Hepatocyte (in vitro differentiated cells): ENCODE measurements around the gene RDH16. TPM values are rescaled to one million over a fixed set of nuclear protein-coding genes. Genes with fewer than 3 reads are reported as not detected.
"Not testable (repeated sequence)": the region's sequence is repeated elsewhere in the genome, so short reads cannot be mapped to it uniquely, and the experiment has no call there.

ENCODE experiments used
- DNase-seq: peaks from one replicate; pipeline ENCODE4 v3.0.0-alpha.2; 2016; ENCODE audit warnings: low spot score
- H2AFZ ChIP-seq: fragments of 200-600 bp; sonication (generic); 2 replicates; pipeline ENCODE4 v1.6.0; 2016; ENCODE audit warnings: antibody characterized with exemption, mild to moderate bottlenecking
- H3K27ac ChIP-seq: fragments of 200-600 bp; sonication (generic); 2 replicates; pipeline ENCODE4 v1.5.1; 2016; ENCODE audit warnings: mild to moderate bottlenecking
- H3K27me3 ChIP-seq: fragments of 200-600 bp; sonication (generic); 2 replicates; pipeline ENCODE4 v1.6.1; 2016
- H3K36me3 ChIP-seq: fragments of 200-600 bp; sonication (generic); replicated peaks from 2 replicates; pipeline ENCODE4 v1.5.1; 2016; ENCODE audit warnings: low read depth; ENCODE audit not compliant: insufficient read depth
- H3K4me1 ChIP-seq: fragments of 200-600 bp; sonication (generic); 2 replicates; pipeline ENCODE4 v1.5.1; 2016; ENCODE audit warnings: mild to moderate bottlenecking, moderate library complexity; ENCODE audit not compliant: insufficient read depth
- H3K4me2 ChIP-seq: fragments of 200-600 bp; sonication (generic); 2 replicates; pipeline ENCODE4 v1.6.0; 2016
- H3K4me3 ChIP-seq: fragments of 200-600 bp; sonication (generic); 2 replicates; pipeline ENCODE4 v1.5.1; 2016; ENCODE audit warnings: mild to moderate bottlenecking
- H3K79me2 ChIP-seq: fragments of 200-600 bp; sonication (generic); 2 replicates; pipeline ENCODE4 v1.6.0; 2017; ENCODE audit warnings: mild to moderate bottlenecking
- H3K9me2 ChIP-seq: fragments of 200-600 bp; sonication (generic); replicated peaks from 2 replicates; pipeline ENCODE4 v1.6.0; 2017; ENCODE audit warnings: mild to moderate bottlenecking; ENCODE audit not compliant: insufficient read depth
- H3K9me3 ChIP-seq: fragments of 200-600 bp; sonication (generic); 2 replicates; pipeline ENCODE4 v1.5.1; 2016; ENCODE audit warnings: low read depth, mild to moderate bottlenecking
- H4K20me1 ChIP-seq: fragments of 200-600 bp; sonication (generic); 2 replicates; pipeline ENCODE4 v1.6.0; 2016; ENCODE audit warnings: mild to moderate bottlenecking; ENCODE audit not compliant: insufficient read depth, poor library complexity, severe bottlenecking
- EZH2 ChIP-seq: fragments of 200-600 bp; sonication (generic); IDR thresholded peaks from 2 replicates; pipeline ENCODE4 v1.6.1; 2016; ENCODE audit warnings: antibody characterized with exemption, mild to moderate bottlenecking, borderline replicate concordance
- EZH2phosphoT487 ChIP-seq: fragments of 200-600 bp; sonication (generic); IDR thresholded peaks from one replicate; pipeline ENCODE4 v1.6.1; 2018; ENCODE audit warnings: antibody characterized with exemption, mild to moderate bottlenecking, low read depth, moderate library complexity; ENCODE audit not compliant: unreplicated experiment, severe bottlenecking
- WGBS: methylation state at CpG from one replicate; pipeline ENCODE4 v1.1.6; 2016; ENCODE audit warnings: low lambda C conversion rate; ENCODE audit errors: missing lambda C conversion rate; 5-methylcytosine and 5-hydroxymethylcytosine counted together
- polyA plus RNA-seq: library from polyadenylated mRNA; unstranded; fragments of >200 nt; fragmentation: Nextera tagmentation; extraction: Ambion mirVana; gene quantifications from 2 replicates; pipeline ENCODE4 v1.2.1, GENCODE V29; 2016
- total RNA-seq: library from RNA; depleted of rRNA; stranded (reverse); fragments of >200 nt; gene quantifications from 2 replicates; pipeline ENCODE4 v1.2.3, GENCODE V29; 2014
- TF ChIP-seq, protein P1 (sequence below): fragments of 200-600 bp; sonication (generic); IDR thresholded peaks from 2 replicates; pipeline ENCODE4 v1.5.1; 2016; ENCODE audit warnings: antibody characterized with exemption, mild to moderate bottlenecking; ENCODE audit not compliant: poor library complexity

Gene RDH16
- total and polyA plus RNA-seq, 2 experiments from 2014 or later: 0.64 to 1.7 TPM

DNA sequence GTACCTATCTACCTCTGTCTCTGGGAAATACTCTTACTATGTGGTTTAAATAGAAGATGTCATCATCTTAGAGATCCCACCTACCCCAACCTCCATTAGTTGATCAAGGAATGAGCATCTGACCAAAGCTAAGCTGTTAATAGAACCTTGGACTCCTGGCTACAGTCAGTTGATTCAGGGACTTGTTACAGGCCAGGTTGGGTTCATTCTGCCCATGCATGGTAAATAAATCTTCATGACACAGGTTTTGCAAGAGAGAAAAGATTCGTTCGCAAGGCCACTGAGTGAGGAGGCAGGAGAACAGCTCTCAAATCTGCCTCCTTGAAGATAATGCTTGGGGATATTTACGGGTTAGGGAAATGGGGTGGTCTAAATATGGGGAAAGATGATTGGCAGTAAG, 42.7 kb downstream of the RDH16 start:
- H3K4me1 ChIP-seq: no peaks in the 10 kb centered on the region
- H2AFZ ChIP-seq: no peak overlapping the region
- no peak overlapping the region for H3K4me3 ChIP-seq
- no peak for DNase-seq
- H3K9me3 ChIP-seq: no peaks in the 10 kb centered on the region
- H3K27me3 ChIP-seq: no peaks in the 10 kb centered on the region
- H4K20me1 ChIP-seq: no peaks in the 10 kb centered on the region
- no peaks in the 10 kb centered on the region for H3K9me2 ChIP-seq
- H3K27ac ChIP-seq: no peak overlapping the region
- H3K36me3 ChIP-seq: no peaks in the 10 kb centered on the region
- TF ChIP-seq EZH2phosphoT487: no peak
- no peak for TF ChIP-seq EZH2
- TF ChIP-seq, protein P1, sequence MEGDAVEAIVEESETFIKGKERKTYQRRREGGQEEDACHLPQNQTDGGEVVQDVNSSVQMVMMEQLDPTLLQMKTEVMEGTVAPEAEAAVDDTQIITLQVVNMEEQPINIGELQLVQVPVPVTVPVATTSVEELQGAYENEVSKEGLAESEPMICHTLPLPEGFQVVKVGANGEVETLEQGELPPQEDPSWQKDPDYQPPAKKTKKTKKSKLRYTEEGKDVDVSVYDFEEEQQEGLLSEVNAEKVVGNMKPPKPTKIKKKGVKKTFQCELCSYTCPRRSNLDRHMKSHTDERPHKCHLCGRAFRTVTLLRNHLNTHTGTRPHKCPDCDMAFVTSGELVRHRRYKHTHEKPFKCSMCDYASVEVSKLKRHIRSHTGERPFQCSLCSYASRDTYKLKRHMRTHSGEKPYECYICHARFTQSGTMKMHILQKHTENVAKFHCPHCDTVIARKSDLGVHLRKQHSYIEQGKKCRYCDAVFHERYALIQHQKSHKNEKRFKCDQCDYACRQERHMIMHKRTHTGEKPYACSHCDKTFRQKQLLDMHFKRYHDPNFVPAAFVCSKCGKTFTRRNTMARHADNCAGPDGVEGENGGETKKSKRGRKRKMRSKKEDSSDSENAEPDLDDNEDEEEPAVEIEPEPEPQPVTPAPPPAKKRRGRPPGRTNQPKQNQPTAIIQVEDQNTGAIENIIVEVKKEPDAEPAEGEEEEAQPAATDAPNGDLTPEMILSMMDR: no peak
- WGBS: 85% methylated on average over 3 of the region's 3 CpGs
- H3K79me2 ChIP-seq: no peaks in the 10 kb centered on the region
- no peak overlapping the region for H3K4me2 ChIP-seq

DNA sequence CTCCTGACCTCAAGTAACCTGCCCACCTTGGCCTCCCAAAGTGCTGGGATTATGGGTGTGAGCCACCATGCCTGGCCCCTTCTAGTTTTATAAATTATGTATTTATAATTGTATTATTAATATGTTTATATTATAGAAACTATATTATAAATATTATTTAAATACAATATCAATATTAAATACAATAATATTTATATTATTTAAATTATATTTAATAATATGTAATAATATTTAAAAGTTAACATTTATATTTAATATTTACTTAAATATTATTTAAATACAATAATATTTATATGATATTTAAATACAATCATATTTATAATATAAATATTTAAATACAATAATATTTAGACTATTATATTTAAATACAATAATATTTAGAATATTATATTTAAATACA, 43.2 kb downstream of the RDH16 start:
- no peaks in the 10 kb centered on the region for H3K27me3 ChIP-seq
- no peak overlapping the region for H3K4me2 ChIP-seq
- no peaks in the 10 kb centered on the region for H3K4me1 ChIP-seq
- no peaks in the 10 kb centered on the region for H3K9me2 ChIP-seq
- H2AFZ ChIP-seq: no peak overlapping the region
- no peaks in the 10 kb centered on the region for H4K20me1 ChIP-seq
- no peaks in the 10 kb centered on the region for H3K9me3 ChIP-seq
- H3K79me2 ChIP-seq: no peaks in the 10 kb centered on the region
- no peak for DNase-seq
- TF ChIP-seq, protein P1: no peak
- TF ChIP-seq EZH2: no peak
- no peaks in the 10 kb centered on the region for H3K36me3 ChIP-seq
- H3K27ac ChIP-seq: no peak overlapping the region
- no peak overlapping the region for H3K4me3 ChIP-seq

DNA sequence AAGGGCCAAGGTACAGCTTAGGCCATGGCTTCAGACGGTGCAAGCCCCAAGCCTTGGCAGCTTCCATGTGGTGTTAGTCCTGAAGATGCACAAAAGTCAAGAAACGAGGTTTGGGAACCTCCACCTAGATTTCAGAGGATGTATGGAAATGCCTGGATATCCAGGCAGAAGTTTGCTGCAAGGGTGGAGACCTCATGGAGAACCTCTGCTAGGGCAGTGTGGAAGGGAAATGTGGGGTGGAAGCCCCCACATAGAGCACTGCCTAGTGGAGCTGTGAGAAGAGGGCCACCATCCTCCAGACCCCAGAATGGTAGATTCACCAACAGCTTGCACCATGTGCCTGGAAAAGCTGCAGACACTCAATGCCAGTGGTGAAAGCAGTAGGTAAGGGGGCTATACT, 48.0 kb downstream of the RDH16 start:
- H3K36me3 ChIP-seq, H3K79me2 ChIP-seq, H3K4me3 ChIP-seq, H3K27ac ChIP-seq, H3K4me2 ChIP-seq, H3K4me1 ChIP-seq, DNase-seq, H3K9me2 ChIP-seq, H3K9me3 ChIP-seq, H3K27me3 ChIP-seq, H2AFZ ChIP-seq, H4K20me1 ChIP-seq: not testable (repeated sequence)
- WGBS: 69% methylated on average over 2 of the region's 2 CpGs

DNA sequence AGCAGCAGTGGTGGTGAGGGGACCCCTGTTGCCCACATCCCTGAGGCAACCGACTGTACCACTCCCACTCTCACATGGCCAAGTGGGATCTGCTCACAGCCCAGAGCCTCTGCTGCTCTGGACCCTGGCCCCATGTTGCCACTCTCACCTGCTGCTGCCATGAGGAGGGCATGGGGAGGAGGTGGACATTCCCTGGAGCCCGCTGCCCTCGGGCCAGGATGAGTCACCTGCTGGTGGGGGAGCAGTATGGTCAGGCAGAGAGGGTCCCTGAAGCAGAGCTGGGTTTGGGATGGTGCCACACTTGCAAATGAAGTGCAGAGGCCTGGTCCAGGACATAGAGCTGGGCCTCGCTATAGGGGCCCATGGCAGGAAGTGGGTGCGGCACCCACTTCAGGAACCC, 49.3 kb downstream of the RDH16 start:
- no peaks in the 10 kb centered on the region for H3K4me1 ChIP-seq
- TF ChIP-seq EZH2phosphoT487 (no peak), EZH2 (no peak)
- TF ChIP-seq, protein P1: no peak
- H3K27ac ChIP-seq: no peak overlapping the region
- H3K27me3 ChIP-seq: no peaks in the 10 kb centered on the region
- DNase-seq: no peak
- H3K4me3 ChIP-seq: no peak overlapping the region
- H3K9me2 ChIP-seq: no peaks in the 10 kb centered on the region
- no peaks in the 10 kb centered on the region for H3K9me3 ChIP-seq
- WGBS: 88% methylated on average over 5 of the region's 5 CpGs
- H3K4me2 ChIP-seq: no peak overlapping the region
- no peaks in the 10 kb centered on the region for H4K20me1 ChIP-seq
- no peaks in the 10 kb centered on the region for H3K79me2 ChIP-seq
- H3K36me3 ChIP-seq: no peaks in the 10 kb centered on the region
- no peak overlapping the region for H2AFZ ChIP-seq
